Measurements from ENCODE around the gene CDKAL1. TPM values are rescaled to one million over a fixed set of nuclear protein-coding genes. Genes with fewer than 3 reads are reported as not detected.
A peak's percentile ranks its signal among the peaks of the same experiment; 100 is the strongest.

The CDKAL1 gene
- total and polyA plus RNA-seq, 2 of the 13 experiments (the other 11 are each of a cell fraction or from before 2014, with no cell fraction given): 9.5 to 27.7 TPM

- TF ChIP-seq ZNF770 (CRISPR knock-in tag; IDR thresholded peaks at IDR 0.05): no peak
- TF ChIP-seq TRIM22 (IDR thresholded peaks at IDR 0.05): no peak
- no peak for TF ChIP-seq ZNF432 (CRISPR knock-in tag; IDR thresholded peaks at IDR 0.05; ENCODE audit: borderline replicate concordance)
- no peak for TF ChIP-seq ZNF232 (CRISPR knock-in tag; IDR thresholded peaks at IDR 0.05; ENCODE audit: borderline replicate concordance)
- TF ChIP-seq HNF1A (IDR thresholded peaks at IDR 0.05; ENCODE audit: low read depth): peak; percentile 80
- peak; percentile 74; the same call in 1 of the 2 replicates for TF ChIP-seq HNF1A (CRISPR knock-in tag; IDR thresholded peaks at IDR 0.05; ENCODE audit: borderline replicate concordance)
- TF ChIP-seq TRIM24 (CRISPR knock-in tag; IDR thresholded peaks at IDR 0.05): no peak
- no peak for TF ChIP-seq ZNF3 (CRISPR knock-in tag; IDR thresholded peaks at IDR 0.05)
- TF ChIP-seq CBX5 (CRISPR knock-in tag; IDR thresholded peaks at IDR 0.05; ENCODE audit: borderline replicate concordance): no peak
- no peak for TF ChIP-seq NFATC3 (CRISPR knock-in tag; IDR thresholded peaks at IDR 0.05)
- TF ChIP-seq HOXA5 (CRISPR knock-in tag; IDR thresholded peaks at IDR 0.05): no peak; the same call in 1 of the 2 replicates
- TF ChIP-seq ZNF264 (CRISPR knock-in tag; IDR thresholded peaks at IDR 0.05): peak; percentile 51; the same call in 1 of the 2 replicates
- no peak for TF ChIP-seq ZBED4 (CRISPR knock-in tag; IDR thresholded peaks at IDR 0.05; ENCODE audit: borderline replicate concordance)
- TF ChIP-seq MAX (IDR thresholded peaks at IDR 0.05): no peak
- no peak for TF ChIP-seq ZNF256 (CRISPR knock-in tag; conservative IDR thresholded peaks at IDR 0.05)
- no peak for TF ChIP-seq ZEB1 (IDR thresholded peaks at IDR 0.05; ENCODE audit: insufficient replicate concordance, low read depth)
- peak; percentile 52; the same call in 1 of the 2 replicates for TF ChIP-seq TBX2 (CRISPR knock-in tag; IDR thresholded peaks at IDR 0.05; ENCODE audit: borderline replicate concordance)
- TF ChIP-seq MATR3 (CRISPR knock-in tag; IDR thresholded peaks at IDR 0.05): no peak
Measured at GRCh38 chr6:21208081-21208795, 674.0 kb downstream of the CDKAL1 start (continued).
